H7 (cell line): ENCODE measurements around the gene CDK11B. TPM values are rescaled to one million over a fixed set of nuclear protein-coding genes. Genes with fewer than 3 reads are reported as not detected.
"Not testable (repeated sequence)": the region's sequence is repeated elsewhere in the genome, so short reads cannot be mapped to it uniquely, and the experiment has no call there.

Experiments
- DNase-seq: peaks from one replicate; pipeline ENCODE4 v3.0.0; 2012
- H3K27me3 ChIP-seq: 2 replicates; pipeline ENCODE4 v1.6.0; 2011; ENCODE audit warnings: mild to moderate bottlenecking, low read length; ENCODE audit not compliant: control insufficient read depth, insufficient read depth
- H3K36me3 ChIP-seq: replicated peaks from 2 replicates; pipeline ENCODE4 v1.5.1; 2011; ENCODE audit warnings: low read length; ENCODE audit not compliant: control insufficient read depth, insufficient read depth
- H3K4me3 ChIP-seq: 2 replicates; pipeline ENCODE4 v1.5.1; 2011; ENCODE audit warnings: low read depth, mild to moderate bottlenecking, control low read depth, low read length, moderate library complexity; ENCODE audit not compliant: insufficient read depth
- total RNA-seq: library from RNA; depleted of rRNA; stranded (reverse); fragments of >200 nt; shearing (Covaris generic); gene quantifications from 2 replicates; pipeline ENCODE4 v1.2.3, GENCODE V29; 2014

Gene CDK11B
- total RNA-seq, 1 experiment from 2014 or later, result 12.0 TPM

GRCh38 chr1:1640711-1641461 lies 17.9 kb downstream of the CDK11B start:
- H3K36me3 ChIP-seq, H3K27me3 ChIP-seq, DNase-seq, H3K4me3 ChIP-seq: not testable (repeated sequence)

DNA sequence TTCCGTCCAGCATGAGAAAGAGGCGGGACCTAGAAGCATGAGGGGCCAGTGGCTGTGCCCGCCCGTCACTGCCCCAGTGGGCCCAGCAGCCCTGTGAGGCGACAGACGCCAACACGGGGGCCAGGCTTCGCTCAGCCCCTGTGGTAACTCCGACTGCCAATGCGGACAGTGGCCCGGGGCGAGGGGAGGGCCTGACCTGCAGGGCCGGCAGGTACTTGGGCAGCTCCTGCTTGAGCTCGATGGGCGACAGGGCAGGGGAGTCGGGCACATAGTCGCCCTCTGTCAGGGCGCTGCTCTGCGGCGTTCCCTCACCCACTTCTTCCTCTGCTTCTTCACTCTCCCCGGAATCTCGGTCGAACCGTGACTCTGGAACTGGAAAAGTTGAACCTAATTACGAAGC lies 18.7 kb downstream of the CDK11B start:
- H3K36me3 ChIP-seq, H3K27me3 ChIP-seq, DNase-seq, H3K4me3 ChIP-seq: not testable (repeated sequence)

GRCh38 chr1:1639368-1639767 lies 19.4 kb downstream of the CDK11B start:
- H3K27me3 ChIP-seq, H3K4me3 ChIP-seq, DNase-seq, H3K36me3 ChIP-seq: not testable (repeated sequence)

DNA sequence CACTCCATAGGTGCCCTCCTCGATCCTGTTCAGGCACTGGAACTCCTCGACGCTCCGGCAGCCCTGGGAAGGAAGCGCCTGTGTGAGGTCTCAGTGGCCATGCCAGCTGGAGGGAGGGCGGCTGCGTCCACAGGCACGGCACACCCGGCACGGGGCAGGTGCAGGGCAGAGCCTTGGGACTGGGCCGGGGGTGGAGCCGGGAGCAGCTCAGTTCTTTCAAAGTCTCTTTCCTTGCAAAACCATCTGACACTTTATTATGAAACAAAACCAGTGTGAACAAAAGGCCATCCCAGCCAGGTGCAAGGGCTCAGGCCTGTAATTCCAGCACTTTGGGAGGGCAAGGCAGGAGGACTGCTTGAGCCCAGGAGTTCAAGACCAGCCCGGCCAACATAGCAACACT lies 20.3 kb downstream of the CDK11B start:
- H3K27me3 ChIP-seq, H3K36me3 ChIP-seq, H3K4me3 ChIP-seq, DNase-seq: not testable (repeated sequence)

DNA sequence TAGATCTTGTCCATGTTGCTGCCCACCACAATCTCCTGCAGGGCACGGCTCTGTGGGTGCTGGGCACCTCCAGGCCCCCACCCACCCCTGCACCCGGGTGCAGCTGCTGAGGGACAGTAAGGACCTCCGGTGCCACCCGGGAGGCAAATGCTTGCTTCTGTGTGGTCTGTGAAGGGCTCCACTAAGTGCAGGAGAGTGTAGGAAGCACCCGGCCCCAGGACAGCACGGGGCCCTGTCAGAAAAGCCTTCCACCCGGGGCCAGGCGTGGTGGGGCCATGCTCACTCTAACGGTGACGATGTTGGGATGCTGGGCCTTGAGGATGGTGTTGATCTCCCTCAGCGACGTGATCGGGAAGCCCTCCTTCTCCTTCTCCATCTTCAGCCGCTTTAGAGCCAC lies 21.3 kb downstream of the CDK11B start:
- not testable (repeated sequence) for DNase-seq, H3K4me3 ChIP-seq, H3K36me3 ChIP-seq, H3K27me3 ChIP-seq

DNA sequence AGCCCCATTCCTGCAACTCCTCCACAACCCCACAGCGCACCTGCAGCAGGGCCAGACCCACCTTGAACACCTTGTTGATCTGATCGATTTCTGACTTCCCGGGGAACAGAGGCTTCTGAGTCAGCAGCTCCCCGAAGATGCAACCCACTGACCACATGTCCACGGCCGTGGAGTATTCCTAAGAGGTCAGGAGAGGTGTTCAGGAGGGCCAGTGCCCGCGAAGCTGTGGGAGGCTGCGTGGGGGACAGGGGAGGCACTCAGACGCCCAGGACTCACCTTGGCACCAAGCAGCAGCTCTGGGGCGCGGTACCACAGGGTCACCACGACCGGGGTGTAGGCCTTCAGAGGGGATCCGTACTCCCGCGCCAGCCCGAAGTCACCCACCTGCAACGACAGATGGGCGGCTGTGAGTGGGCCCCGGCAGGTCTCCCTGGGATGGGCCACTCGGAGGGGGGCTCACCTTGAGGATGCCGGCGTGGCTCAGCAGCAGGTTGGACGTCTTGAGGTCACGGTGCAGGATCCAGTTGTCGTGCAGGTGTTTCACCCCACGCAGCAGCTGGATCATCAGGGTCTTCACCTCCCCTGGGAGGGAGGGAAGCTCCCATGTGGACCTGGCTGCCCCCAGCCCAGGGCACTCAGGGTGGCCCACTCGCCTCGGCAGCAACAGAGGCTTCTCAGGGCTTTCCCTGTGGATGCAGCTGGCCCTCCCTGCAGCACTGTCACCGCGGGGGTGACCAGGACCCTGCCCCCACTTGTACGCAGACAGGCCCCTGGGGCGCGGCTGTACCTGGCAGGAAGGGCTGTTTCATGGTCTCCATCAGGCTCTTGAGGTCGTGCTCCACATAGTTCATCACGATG lies 22.0 kb downstream of the CDK11B start:
- H3K4me3 ChIP-seq, H3K27me3 ChIP-seq, H3K36me3 ChIP-seq: not testable (repeated sequence)
- DNase-seq, result peak; percentile 30

DNA sequence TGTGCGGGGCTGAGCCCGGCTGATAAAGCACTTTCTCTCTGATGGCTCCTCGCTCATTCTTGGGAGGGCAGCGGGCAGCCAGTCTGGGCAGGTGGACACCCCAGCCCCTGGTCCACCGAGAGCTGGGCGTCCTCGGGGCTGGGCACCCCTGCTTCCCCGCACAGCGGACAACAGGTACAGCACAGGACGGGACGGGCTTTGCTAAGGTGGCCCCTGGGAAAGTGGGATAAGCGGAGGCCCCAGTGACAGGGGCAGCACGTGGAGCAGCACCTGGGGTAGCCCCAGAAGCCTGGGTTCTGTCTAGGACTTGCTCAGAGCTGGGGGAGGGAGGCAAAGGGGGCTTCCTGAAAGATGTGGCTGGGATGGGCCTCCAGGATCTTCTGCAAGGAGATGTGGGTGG lies 24.2 kb downstream of the CDK11B start:
- H3K36me3 ChIP-seq, DNase-seq, H3K4me3 ChIP-seq: not testable (repeated sequence)
- H3K27me3 ChIP-seq, result peaks cover 21% of the 10 kb centered on the region

GRCh38 chr1:1633409-1633808 lies 25.4 kb downstream of the CDK11B start:
- H3K4me3 ChIP-seq, DNase-seq, H3K36me3 ChIP-seq: not testable (repeated sequence)
- H3K27me3 ChIP-seq, result peaks cover 21% of the 10 kb centered on the region

GRCh38 chr1:1631782-1632420 lies 26.9 kb downstream of the CDK11B start, which contains the start of gene MMP23B:
MMP23B (plus strand) TSS chr1:1632173; CDS start chr1:1632219, 46 bp downstream.
- H3K36me3 ChIP-seq, result peaks cover 1% of the 10 kb centered on the region; the same call in 1 of the 2 replicates
- DNase-seq, result peak; percentile 98
- peaks cover 21% of the 10 kb centered on the region for H3K27me3 ChIP-seq
- H3K4me3 ChIP-seq, result peak within 1 kb of the TSS; percentile 42

- Histone ChIP-seq H3K27me3 (peaks cover 21% of the 10 kb centered on the region), H3K4me3 (peak overlapping the region; percentile 42), H3K36me3 (no peaks in the 10 kb centered on the region)
- peak; percentile 91 for DNase-seq
These were observed 27.6 kb downstream of the CDK11B start for GRCh38 chr1:1630965-1631781.

DNA sequence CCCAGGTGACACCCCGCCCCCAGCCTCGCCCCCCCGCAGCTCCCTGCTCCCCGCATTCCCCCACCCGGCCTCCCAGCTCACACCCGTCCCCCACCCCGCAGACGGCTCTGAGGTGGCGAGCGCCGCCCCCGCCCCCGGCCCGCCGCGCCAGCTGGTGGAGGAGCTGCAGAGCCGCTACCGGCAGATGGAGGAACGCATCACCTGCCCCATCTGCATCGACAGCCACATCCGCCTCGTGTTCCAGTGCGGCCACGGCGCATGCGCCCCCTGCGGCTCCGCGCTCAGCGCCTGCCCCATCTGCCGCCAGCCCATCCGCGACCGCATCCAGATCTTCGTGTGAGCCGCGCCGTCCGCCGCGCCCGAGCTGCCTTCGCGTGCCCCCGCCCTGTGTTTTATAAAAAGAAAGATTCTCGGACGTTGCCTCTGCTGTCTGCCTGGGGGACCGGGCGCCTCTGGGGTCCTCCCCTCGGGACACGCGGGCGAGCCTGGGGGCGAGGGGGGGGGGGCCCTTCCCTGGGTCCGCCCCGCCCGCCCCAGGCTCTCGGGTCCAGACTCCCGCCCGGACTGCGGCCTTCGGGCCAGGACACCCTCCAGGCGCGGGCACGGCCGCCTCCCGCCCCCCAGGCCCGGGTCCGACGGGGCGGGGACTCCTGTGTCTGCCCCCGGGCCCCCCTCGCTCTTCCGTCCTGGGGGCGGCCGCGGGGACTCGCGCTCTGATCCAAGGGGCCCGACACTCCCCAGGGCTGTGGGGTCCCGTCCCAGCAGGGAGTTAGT lies 28.4 kb downstream of the CDK11B start:
- DNase-seq, result peak; percentile 99
- peaks cover 21% of the 10 kb centered on the region for H3K27me3 ChIP-seq
- no peaks in the 10 kb centered on the region for H3K36me3 ChIP-seq
- peak overlapping the region; percentile 28; the same call in 1 of the 2 replicates for H3K4me3 ChIP-seq

- peaks cover 21% of the 10 kb centered on the region for H3K27me3 ChIP-seq
- H3K4me3 ChIP-seq, result peak overlapping the region; percentile 33; the same call in 1 of the 2 replicates
- no peaks in the 10 kb centered on the region for H3K36me3 ChIP-seq
- DNase-seq, result peak; percentile 87
These were observed 29.2 kb downstream of the CDK11B start for GRCh38 chr1:1629430-1630190.
